A172 (cell line): ENCODE data around the gene SPHKAP. TPM values are rescaled to one million over a fixed set of nuclear protein-coding genes. Genes with fewer than 3 reads are reported as not detected.
"Not testable (repeated sequence)": the region's sequence is repeated elsewhere in the genome, so short reads cannot be mapped to it uniquely, and the experiment has no call there.

ENCODE experiments used
- DNase-seq: peaks from one replicate; pipeline ENCODE4 v3.0.0-alpha.2; 2015; ENCODE audit warnings: low spot score
- total RNA-seq: library from RNA; depleted of rRNA; stranded (reverse); fragments of >200 nt; shearing (Covaris generic); gene quantifications from 2 replicates; pipeline ENCODE4 v1.2.3, GENCODE V29; 2014

The SPHKAP gene
- total RNA-seq, 1 experiment from 2014 or later: not detected

- no peak for DNase-seq
These were observed 78.1 kb downstream of the SPHKAP start for GRCh38 chr2:228103379-228103778.

DNA sequence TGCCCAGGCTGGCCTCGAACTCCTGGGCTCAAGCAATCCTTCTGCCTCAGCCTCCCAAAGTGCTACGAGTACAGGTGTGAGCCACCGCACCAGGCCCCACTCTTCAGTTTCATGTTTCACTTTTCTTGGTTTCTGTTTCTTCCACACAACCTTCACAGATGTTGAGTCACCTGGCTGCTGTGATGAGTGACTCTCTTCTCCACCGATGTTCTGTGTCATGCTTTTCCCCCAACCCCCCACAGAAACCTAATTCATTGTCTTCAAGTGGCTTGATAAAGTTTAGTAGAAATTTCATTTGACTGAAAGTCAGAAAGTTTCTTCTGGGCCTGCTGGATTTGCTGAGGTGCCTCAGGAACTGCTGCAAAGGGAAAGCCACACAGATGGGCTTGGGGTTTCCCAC, 78.5 kb downstream of the SPHKAP start:
- DNase-seq: no peak

DNA sequence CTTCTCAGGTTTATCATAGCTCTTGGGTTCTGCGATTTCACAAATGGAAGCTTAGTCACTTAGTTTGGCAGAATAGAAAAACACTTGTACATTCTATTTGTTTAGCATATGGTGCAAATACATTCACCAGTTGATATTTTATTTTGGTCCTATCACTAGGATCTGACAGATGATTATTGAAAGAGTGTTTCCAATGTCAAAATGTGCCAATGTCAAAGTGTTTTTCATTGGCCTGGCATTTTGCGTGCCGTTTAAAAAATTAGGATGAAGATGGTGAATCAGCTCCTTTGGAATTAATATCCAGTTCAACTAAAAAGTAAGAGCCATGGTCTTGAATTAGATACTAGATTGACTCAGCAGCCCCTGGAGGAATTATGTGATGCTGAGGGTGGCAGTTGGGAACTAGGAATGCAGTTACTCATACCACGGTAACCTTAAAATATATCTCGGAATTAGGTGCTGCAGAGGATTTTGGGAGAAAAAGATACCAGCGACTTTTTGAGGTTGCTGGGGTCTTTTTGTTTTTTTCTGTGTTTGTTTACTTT, 87.0 kb downstream of the SPHKAP start:
- peak; percentile 74 for DNase-seq

GRCh38 chr2:228092056-228092455, 89.4 kb downstream of the SPHKAP start:
- DNase-seq: no peak

- DNase-seq: no peak
These were observed 94.9 kb downstream of the SPHKAP start for GRCh38 chr2:228086561-228086960.

GRCh38 chr2:228084717-228085116, 96.8 kb downstream of the SPHKAP start:
- no peak for DNase-seq

- no peak for DNase-seq
These were observed 98.4 kb downstream of the SPHKAP start for GRCh38 chr2:228083131-228083530.

GRCh38 chr2:228082571-228082970, 98.9 kb downstream of the SPHKAP start:
- peak; percentile 4 for DNase-seq

DNA sequence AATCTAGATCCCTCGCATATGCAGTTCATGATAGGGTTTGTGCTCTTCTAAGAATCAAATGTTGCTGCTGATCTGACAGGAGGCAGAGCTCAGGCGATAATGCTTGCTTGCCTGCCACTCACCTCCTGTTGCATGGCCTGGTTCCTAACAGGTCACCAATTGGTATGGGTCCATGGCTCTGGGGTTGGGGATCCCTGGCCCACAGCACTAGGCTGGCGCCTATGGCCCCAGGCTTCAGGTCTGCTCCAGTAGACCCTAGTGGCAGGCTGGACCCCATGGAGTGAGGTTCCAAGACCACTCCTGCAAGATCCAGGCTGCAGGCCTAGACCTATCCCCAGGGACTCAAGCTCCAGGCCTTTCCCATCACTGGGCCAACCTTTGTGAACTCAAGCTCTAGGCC, 102.3 kb downstream of the SPHKAP start:
- DNase-seq: no peak

GRCh38 chr2:228076695-228077094, 104.8 kb downstream of the SPHKAP start:
- DNase-seq: not testable (repeated sequence)

GRCh38 chr2:228072669-228073068, 108.8 kb downstream of the SPHKAP start:
- no peak for DNase-seq

GRCh38 chr2:228067309-228067708, 114.2 kb downstream of the SPHKAP start:
- DNase-seq: no peak

- DNase-seq: no peak
These were observed 115.2 kb downstream of the SPHKAP start for GRCh38 chr2:228066126-228066798.

DNA sequence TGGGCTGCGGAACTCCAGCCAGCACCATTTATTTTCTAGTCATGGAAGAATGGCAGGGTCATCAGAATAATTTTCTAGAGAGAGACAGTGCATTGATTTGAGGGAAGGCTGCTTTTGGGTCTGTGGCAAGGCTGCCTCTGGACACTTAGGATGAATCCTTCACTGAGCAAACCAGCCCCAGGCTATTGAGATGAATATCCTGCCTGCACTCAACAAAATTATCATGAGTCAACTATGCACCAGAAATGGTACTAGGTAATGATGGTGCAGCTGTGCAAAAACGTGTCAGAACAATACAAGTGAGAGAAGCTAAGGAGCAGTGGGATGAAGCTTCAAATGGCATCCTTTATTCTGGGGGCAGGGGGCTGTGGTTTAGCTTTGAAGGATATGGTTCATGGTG, 115.8 kb downstream of the SPHKAP start:
- DNase-seq: no peak

GRCh38 chr2:228064796-228065315, 116.6 kb downstream of the SPHKAP start:
- DNase-seq: no peak

GRCh38 chr2:228064024-228064423, 117.5 kb downstream of the SPHKAP start:
- DNase-seq: no peak

- DNase-seq: no peak
These were observed 117.9 kb downstream of the SPHKAP start for GRCh38 chr2:228063558-228063957.

DNA sequence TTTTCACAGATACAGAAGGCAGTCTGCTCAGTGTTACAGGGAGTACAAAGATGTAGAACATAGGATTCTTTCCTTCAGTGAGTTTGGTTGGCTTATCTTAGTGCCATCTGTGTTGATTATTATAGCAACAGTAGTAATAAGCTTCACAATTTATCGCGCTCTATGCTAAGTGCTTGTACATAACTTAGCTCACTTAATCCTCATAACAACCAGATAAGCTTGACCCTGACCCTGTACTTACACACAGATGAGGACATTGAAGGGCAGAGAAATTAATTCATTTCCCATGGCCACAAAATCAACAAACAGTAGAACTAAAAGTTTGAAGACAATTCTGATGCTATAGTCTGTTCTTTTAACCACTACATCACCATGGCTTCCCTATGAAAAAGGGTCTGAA, 121.8 kb downstream of the SPHKAP start:
- DNase-seq: no peak

DNA sequence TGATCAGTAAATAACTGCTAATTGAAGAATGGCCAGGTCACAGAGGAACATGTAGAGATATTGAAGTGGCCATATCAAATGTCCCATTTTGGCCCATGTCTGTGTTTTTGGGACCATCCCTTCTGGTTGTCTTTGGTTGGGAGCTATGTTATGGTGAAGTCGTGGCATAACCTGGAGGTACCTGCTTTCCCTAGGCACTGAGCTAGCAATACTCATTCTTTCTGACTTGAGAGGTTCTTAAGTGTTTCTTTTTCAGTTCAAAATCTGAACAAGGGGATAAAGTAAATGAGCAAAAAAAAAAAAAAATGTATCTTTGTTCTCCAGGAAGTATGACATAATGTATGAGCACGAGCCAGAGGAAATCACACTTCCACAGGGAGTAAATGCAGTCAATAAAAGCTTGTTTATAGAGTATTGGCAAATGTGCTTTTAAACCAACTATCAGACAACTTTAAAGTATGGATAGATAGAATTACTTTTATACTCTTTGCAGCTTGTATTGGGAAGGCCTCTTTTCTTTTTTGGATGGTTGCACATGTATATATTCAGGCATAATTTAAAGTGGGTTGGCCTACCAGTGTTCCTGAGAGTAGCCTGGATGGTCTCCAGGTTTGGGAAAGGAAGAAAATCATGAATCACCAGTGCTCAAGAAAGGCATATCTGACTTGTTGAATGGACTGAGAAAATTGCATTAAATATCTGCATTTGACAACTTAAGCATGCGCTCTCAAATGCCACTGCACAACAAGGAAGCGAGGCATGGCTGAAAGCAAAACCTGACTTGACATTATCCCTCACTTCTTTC, 125.0 kb downstream of the SPHKAP start:
- DNase-seq: no peak

DNA sequence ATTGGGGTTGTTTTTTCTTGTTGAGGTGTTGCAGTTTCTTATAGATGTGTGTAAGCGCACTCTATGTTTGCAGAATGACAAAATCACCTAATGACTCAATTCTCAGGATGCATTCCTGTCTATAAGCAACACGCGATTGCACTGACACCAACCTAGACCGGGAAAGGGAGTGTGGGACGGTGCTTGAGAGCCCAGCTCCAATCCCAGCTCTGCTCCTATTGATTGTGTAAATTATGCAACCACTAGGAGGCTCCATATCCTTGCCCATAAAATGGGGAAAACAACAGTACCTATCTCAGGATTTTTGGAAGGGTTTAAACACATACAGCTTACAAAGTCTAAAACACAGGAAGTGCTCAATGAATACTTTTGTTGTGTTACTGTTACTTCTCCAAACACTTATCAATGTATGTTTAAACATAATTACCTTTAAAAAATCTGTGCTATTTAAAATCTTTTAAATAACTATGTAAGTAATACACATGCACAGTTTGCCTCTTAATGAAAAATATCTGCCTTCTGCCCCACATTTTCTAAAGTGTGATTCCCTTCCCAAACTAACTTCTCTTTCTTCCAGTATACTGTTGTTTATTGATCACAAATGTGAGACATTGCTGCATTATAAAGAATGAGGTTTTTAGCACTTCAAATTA, 132.5 kb downstream of the SPHKAP start:
- DNase-seq: peak; percentile 66

DNA sequence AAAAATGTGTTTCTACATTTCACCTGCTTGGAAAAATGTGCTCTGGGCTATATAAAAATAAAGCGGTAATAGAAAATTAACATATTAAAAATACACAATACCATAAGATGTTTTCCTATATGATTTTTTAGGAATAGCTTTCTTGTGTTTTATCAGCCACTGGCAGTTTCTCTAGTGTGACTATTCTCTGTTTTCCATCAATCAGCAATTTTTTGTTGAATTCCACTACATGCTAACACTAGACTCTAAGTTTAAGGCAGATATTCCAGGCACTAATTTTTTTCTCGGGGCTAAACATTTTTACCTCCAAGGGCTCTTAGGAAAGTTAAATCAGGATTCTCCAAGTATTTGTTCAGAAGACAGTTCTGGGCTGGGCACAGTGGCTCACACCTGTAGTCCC, 140.5 kb downstream of the SPHKAP start:
- DNase-seq: no peak
